Measurements from ENCODE around the gene DNAJB11. TPM values are rescaled to one million over a fixed set of nuclear protein-coding genes. Genes with fewer than 3 reads are reported as not detected.
"Not testable (repeated sequence)": the region's sequence is repeated elsewhere in the genome, so short reads cannot be mapped to it uniquely, and the experiment has no call there.

Gene DNAJB11
- total RNA-seq, 1 donor from 2014 or later = 84.3 TPM

DNA sequence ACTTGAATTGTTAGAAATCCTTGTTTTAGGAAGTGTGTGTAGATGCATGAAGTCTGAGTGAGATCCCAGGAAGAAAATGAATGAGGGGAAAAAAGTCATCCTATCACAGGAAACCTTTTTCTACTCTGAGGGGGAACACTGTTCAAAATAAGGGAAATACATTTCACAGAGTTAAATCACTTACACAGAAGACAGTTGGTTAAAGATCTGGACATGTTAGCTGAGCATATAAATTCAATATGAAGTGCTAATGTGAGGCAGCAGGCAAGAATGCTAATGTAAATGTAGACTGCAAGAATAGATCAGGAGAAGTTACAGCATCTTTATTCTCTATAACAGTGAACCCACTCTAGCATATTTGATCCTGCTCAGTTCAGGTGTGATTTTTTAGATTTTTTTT lies 5.9 kb upstream of the DNAJB11 start:
- TF ChIP-seq EZH2 (IDR thresholded peaks at IDR 0.05; ENCODE audit: insufficient read depth, low read length) = no peak
- TF ChIP-seq, protein P1, sequence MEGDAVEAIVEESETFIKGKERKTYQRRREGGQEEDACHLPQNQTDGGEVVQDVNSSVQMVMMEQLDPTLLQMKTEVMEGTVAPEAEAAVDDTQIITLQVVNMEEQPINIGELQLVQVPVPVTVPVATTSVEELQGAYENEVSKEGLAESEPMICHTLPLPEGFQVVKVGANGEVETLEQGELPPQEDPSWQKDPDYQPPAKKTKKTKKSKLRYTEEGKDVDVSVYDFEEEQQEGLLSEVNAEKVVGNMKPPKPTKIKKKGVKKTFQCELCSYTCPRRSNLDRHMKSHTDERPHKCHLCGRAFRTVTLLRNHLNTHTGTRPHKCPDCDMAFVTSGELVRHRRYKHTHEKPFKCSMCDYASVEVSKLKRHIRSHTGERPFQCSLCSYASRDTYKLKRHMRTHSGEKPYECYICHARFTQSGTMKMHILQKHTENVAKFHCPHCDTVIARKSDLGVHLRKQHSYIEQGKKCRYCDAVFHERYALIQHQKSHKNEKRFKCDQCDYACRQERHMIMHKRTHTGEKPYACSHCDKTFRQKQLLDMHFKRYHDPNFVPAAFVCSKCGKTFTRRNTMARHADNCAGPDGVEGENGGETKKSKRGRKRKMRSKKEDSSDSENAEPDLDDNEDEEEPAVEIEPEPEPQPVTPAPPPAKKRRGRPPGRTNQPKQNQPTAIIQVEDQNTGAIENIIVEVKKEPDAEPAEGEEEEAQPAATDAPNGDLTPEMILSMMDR (IDR thresholded peaks at IDR 0.05; ENCODE audit: insufficient read depth, low read depth, low read length) = no peak
- H3K27me3 ChIP-seq (ENCODE audit: insufficient read depth, low read length) = no peaks in the 10 kb centered on the region
- DNase-seq (ENCODE audit: low read depth) (no peak), FAIRE-seq (no peak)
- H3K4me1 Mint-ChIP-seq (ENCODE audit: low read depth, unreplicated experiment) = peaks cover 5% of the 10 kb centered on the region
- H3K27ac Mint-ChIP-seq (ENCODE audit: unreplicated experiment) = no peak overlapping the region
- no peaks in the 10 kb centered on the region for H3K9me3 ChIP-seq (ENCODE audit: insufficient read depth, low read depth, low read length)
- peaks cover 12% of the 10 kb centered on the region for H3K4me1 ChIP-seq (ENCODE audit: insufficient read depth, low read length)
- H3K36me3 Mint-ChIP-seq (ENCODE audit: low read depth, unreplicated experiment) = peaks cover 2% of the 10 kb centered on the region
- H3K4me2 ChIP-seq (ENCODE audit: low read length) = no peak overlapping the region
- H3K4me3 ChIP-seq (ENCODE audit: insufficient read depth, low read depth, low read length) = no peak overlapping the region
- H2AFZ ChIP-seq (ENCODE audit: low read depth, low read length) = no peak overlapping the region
- H3K27me3 Mint-ChIP-seq (ENCODE audit: low read depth, unreplicated experiment) = no peaks in the 10 kb centered on the region
- no peaks in the 10 kb centered on the region for H4K20me1 ChIP-seq (ENCODE audit: insufficient read depth, low read length)
- no peak overlapping the region for H3K4me3 Mint-ChIP-seq (ENCODE audit: unreplicated experiment)
- no peak overlapping the region for H3K9ac ChIP-seq (ENCODE audit: low read length)
- peaks cover 46% of the 10 kb centered on the region for H3K79me2 ChIP-seq (ENCODE audit: insufficient read depth, low read length)
- H3K27ac ChIP-seq (ENCODE audit: low read depth, low read length) = no peak overlapping the region
- H3K36me3 ChIP-seq (ENCODE audit: insufficient read depth, low read length) = peaks cover 4% of the 10 kb centered on the region
- H3K9me3 Mint-ChIP-seq (ENCODE audit: unreplicated experiment) = no peaks in the 10 kb centered on the region

DNA sequence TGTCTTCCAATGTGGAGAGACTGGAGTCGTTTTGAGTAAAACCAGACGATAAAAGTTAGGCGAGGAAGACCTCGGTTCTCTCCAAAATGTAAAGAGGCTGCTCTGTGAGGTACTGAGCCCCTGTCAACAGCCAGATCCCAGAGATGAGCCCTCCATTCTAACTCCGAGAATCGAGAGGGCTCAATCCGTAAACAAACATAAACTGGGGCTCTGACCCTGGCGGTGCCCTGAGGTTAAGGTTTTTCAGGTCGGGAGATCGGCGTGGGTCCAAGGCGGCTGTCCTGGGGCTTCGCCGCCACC lies 3.8 kb upstream of the DNAJB11 start:
- peak overlapping the region; percentile 94 for H3K4me2 ChIP-seq (ENCODE audit: low read length)
- peaks cover 23% of the 10 kb centered on the region for H3K4me1 ChIP-seq (ENCODE audit: insufficient read depth, low read length)
- no peaks in the 10 kb centered on the region for H3K27me3 Mint-ChIP-seq (ENCODE audit: low read depth, unreplicated experiment)
- peaks cover 4% of the 10 kb centered on the region for H3K36me3 ChIP-seq (ENCODE audit: insufficient read depth, low read length)
- peak overlapping the region; percentile 91 for H3K9ac ChIP-seq (ENCODE audit: low read length)
- H3K27ac ChIP-seq (ENCODE audit: low read depth, low read length) = peak overlapping the region; percentile 74
- TF ChIP-seq, protein P1 (IDR thresholded peaks at IDR 0.05; ENCODE audit: insufficient read depth, low read depth, low read length) = no peak
- no peak for TF ChIP-seq EZH2 (IDR thresholded peaks at IDR 0.05; ENCODE audit: insufficient read depth, low read length)
- H3K36me3 Mint-ChIP-seq (ENCODE audit: low read depth, unreplicated experiment) = no peaks in the 10 kb centered on the region
- DNase-seq (ENCODE audit: low read depth) (no peak), FAIRE-seq (no peak)
- peak overlapping the region; percentile 97 for H3K4me3 ChIP-seq (ENCODE audit: insufficient read depth, low read depth, low read length)
- peaks cover 10% of the 10 kb centered on the region for H3K4me1 Mint-ChIP-seq (ENCODE audit: low read depth, unreplicated experiment)
- H3K79me2 ChIP-seq (ENCODE audit: insufficient read depth, low read length) = peaks cover 47% of the 10 kb centered on the region
- H4K20me1 ChIP-seq (ENCODE audit: insufficient read depth, low read length) = peaks cover 5% of the 10 kb centered on the region
- H3K4me3 Mint-ChIP-seq (ENCODE audit: unreplicated experiment) = peak overlapping the region; percentile 95
- no peaks in the 10 kb centered on the region for H3K9me3 ChIP-seq (ENCODE audit: insufficient read depth, low read depth, low read length)
- peak overlapping the region; percentile 84 for H3K27ac Mint-ChIP-seq (ENCODE audit: unreplicated experiment)
- peak overlapping the region; percentile 99 for H2AFZ ChIP-seq (ENCODE audit: low read depth, low read length)
- H3K9me3 Mint-ChIP-seq (ENCODE audit: unreplicated experiment) = no peaks in the 10 kb centered on the region
- H3K27me3 ChIP-seq (ENCODE audit: insufficient read depth, low read length) = no peaks in the 10 kb centered on the region

DNA sequence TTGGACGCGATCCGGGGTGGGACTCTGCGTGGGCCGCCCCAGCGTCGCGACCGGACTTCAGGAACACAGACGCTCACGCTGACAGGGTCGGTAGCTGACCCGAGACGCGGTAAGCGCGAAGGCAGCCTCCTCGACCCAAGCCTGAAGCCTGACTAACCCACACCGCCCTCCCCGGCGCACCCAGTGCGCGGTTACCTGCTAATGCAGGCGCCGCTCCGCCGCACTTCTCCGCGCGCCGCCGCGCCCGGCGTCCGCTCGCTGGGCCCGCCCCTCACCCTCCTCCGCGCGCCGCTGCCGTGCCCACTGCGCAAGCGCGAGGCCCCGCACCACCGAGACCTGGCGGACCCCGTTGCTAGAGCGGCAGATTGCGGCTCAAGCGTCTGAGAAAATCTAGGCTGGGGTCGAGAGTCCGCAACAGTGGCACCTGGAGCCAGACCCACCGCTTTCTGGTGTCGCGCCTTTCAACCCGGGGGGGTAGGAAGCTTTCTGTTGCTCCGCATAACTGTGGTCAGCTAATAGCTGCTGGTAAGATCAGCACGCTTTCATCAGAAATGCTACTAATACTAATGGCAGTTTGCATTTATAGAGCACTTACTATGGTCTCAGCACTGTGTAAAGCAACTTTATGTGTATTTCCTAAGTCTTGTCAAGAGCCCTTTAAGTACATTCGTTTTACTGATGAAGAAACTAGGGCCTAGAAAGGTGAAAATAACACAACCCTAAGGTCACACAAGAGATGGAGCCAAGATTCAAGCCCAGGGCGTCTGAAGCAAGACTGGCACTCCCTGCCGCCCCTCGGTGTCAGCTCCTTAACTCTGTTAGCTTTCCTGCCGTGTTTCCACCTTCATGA lies 3.2 kb upstream of the DNAJB11 start, which contains the start of gene TBCCD1:
Gene TBCCD1 (minus strand): TSS at position 268 of the 850 bp plus-strand sequence. CDS start 3,010 bp downstream, outside the sequence.
- H3K9me3 Mint-ChIP-seq (ENCODE audit: unreplicated experiment) = no peaks in the 10 kb centered on the region
- peaks cover 10% of the 10 kb centered on the region for H3K4me1 Mint-ChIP-seq (ENCODE audit: low read depth, unreplicated experiment)
- H4K20me1 ChIP-seq (ENCODE audit: insufficient read depth, low read length) = peaks cover 7% of the 10 kb centered on the region
- H3K27ac Mint-ChIP-seq (ENCODE audit: unreplicated experiment) = peak within 1 kb of the TSS; percentile 86
- H2AFZ ChIP-seq (ENCODE audit: low read depth, low read length) = peak within 1 kb of the TSS; percentile 99
- H3K27me3 Mint-ChIP-seq (ENCODE audit: low read depth, unreplicated experiment) = no peaks in the 10 kb centered on the region
- peak within 1 kb of the TSS; percentile 91 for H3K9ac ChIP-seq (ENCODE audit: low read length)
- H3K36me3 Mint-ChIP-seq (ENCODE audit: low read depth, unreplicated experiment) = no peaks in the 10 kb centered on the region
- peak within 1 kb of the TSS; percentile 74 for H3K27ac ChIP-seq (ENCODE audit: low read depth, low read length)
- H3K9me3 ChIP-seq (ENCODE audit: insufficient read depth, low read depth, low read length) = no peaks in the 10 kb centered on the region
- H3K36me3 ChIP-seq (ENCODE audit: insufficient read depth, low read length) = peaks cover 4% of the 10 kb centered on the region
- peaks cover 48% of the 10 kb centered on the region for H3K79me2 ChIP-seq (ENCODE audit: insufficient read depth, low read length)
- H3K4me1 ChIP-seq (ENCODE audit: insufficient read depth, low read length) = peaks cover 24% of the 10 kb centered on the region
- no peaks in the 10 kb centered on the region for H3K27me3 ChIP-seq (ENCODE audit: insufficient read depth, low read length)
- TF ChIP-seq EZH2 (IDR thresholded peaks at IDR 0.05; ENCODE audit: insufficient read depth, low read length) = no peak
- TF ChIP-seq, protein P1 (IDR thresholded peaks at IDR 0.05; ENCODE audit: insufficient read depth, low read depth, low read length) = no peak
- peak within 1 kb of the TSS; percentile 97 for H3K4me3 ChIP-seq (ENCODE audit: insufficient read depth, low read depth, low read length)
- peak; percentile 64 for DNase-seq (ENCODE audit: low read depth)
- H3K4me3 Mint-ChIP-seq (ENCODE audit: unreplicated experiment) = peak within 1 kb of the TSS; percentile 95
- no peak for FAIRE-seq
- peak within 1 kb of the TSS; percentile 94 for H3K4me2 ChIP-seq (ENCODE audit: low read length)

DNA sequence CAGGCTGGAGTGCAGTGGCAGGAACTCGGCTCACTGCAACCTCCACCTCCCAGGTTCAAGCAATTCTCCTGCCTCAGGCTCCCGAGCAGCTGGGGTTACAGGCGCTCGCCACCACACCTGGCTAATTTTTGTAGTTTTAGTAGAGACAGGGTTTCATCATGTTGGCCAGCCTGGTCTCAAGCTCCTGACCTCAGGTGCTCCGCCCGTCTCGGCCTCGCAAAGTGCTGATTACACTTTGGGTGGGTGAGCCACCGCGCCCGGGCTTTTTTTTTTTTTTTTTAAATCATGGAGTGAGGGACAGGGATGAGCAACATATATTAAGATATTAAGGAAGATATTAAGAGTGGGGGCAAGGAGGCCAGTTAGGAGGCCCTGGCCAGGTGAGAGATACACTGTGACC lies 1.2 kb upstream of the DNAJB11 start:
- H3K27me3 ChIP-seq (ENCODE audit: insufficient read depth, low read length); H3K27ac Mint-ChIP-seq (ENCODE audit: unreplicated experiment); H3K27me3 Mint-ChIP-seq (ENCODE audit: low read depth, unreplicated experiment); H3K9me3 ChIP-seq (ENCODE audit: insufficient read depth, low read depth, low read length); H3K4me1 Mint-ChIP-seq (ENCODE audit: low read depth, unreplicated experiment); H3K36me3 Mint-ChIP-seq (ENCODE audit: low read depth, unreplicated experiment); H2AFZ ChIP-seq (ENCODE audit: low read depth, low read length); H3K27ac ChIP-seq (ENCODE audit: low read depth, low read length); DNase-seq (ENCODE audit: low read depth); H3K9me3 Mint-ChIP-seq (ENCODE audit: unreplicated experiment); FAIRE-seq; H4K20me1 ChIP-seq (ENCODE audit: insufficient read depth, low read length): not testable (repeated sequence)
- H3K4me2 ChIP-seq (ENCODE audit: low read length) = peak overlapping the region; percentile 87
- peak overlapping the region; percentile 81 for H3K9ac ChIP-seq (ENCODE audit: low read length)
- H3K36me3 ChIP-seq (ENCODE audit: insufficient read depth, low read length) = peaks cover 14% of the 10 kb centered on the region
- peak overlapping the region; percentile 78 for H3K4me3 ChIP-seq (ENCODE audit: insufficient read depth, low read depth, low read length)
- H3K79me2 ChIP-seq (ENCODE audit: insufficient read depth, low read length) = peaks cover 52% of the 10 kb centered on the region
- peaks cover 24% of the 10 kb centered on the region for H3K4me1 ChIP-seq (ENCODE audit: insufficient read depth, low read length)
- H3K4me3 Mint-ChIP-seq (ENCODE audit: unreplicated experiment) = peak overlapping the region; percentile 96

Data from astrocyte (in vitro differentiated cells and primary cell).